GM21528 (cell line): Measurements from ENCODE around the gene CASP2.

Experiments
- ATAC-seq: cut with Tn5 transposase; IDR thresholded peaks from one replicate; pipeline ENCODE4 v1.9.1; 2021; ENCODE audit warnings: mild to moderate bottlenecking, moderate library complexity; ENCODE audit not compliant: unreplicated experiment, low FRiP score

Gene CASP2

DNA sequence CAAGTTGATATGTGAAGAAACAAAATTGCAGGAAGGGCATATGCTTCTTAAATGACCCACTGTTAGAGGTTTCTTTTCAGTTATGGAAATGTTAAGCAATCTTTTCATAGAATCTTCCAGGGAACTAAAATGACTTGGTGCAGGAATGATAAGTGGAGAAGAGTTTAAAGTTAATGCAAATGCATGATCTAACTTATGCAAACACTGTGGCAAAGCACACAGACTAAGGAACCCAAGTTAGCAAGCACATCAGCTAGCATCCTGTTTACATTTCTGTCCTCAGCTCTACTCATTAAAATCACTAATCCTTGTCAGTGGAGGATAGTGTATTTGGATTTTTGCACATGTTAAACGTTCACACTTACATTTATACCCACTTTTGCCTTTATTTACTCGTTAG, 37.1 kb downstream of the CASP2 start:
- peak; percentile 59 for ATAC-seq

DNA sequence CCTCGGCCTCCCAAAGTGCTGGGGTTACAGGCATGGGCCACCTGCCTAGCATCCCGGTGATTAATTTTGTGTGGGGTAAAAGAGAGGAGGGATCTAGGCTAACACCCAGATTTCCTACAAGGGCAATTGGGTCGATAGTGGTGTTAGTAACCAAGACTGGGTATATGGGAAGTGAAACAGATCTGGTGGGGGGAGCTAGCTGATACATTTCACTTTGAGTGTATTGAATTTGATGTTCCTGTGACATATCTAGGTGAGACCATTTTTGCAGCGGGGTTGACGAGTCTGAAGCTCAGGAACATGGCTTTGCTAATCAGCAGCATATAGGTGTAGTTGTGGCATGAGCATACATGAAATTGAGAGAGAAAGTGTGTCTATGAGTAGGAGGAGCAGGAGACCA, 39.8 kb downstream of the CASP2 start:
- ATAC-seq, result no peak

DNA sequence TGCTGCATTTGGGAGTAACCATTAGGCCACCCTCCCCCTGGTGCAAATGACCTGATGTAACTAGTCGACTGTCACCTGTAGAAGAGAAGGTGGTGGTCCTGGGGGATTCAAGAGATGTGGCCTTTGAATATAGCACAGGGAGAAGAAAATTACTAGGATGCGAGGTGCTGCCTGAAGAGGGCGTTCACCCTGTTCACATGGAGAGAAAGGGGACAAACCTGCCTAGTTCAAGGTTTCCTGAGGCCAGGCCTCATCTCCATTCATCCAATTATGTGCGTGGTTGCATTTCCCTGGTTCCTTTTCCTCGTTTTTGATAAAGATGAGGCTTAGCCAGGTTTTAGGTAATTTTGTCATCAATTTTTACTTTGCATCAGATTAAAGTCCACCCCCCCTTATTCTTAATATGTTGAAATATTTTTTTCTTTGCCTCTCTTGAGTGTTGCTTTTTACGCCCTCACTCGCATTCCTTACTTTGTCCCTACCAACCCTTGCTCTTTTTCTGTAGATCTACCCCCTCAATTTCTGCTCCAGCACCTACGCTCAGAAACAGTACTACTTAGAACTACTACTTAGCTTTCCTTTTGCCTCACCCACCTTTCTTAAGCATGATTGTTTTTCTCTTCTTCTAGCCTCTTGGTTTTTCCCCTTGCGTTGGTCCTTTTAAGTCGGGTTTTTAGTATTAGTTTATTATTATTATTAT, 41.5 kb downstream of the CASP2 start:
- ATAC-seq, result no peak

DNA sequence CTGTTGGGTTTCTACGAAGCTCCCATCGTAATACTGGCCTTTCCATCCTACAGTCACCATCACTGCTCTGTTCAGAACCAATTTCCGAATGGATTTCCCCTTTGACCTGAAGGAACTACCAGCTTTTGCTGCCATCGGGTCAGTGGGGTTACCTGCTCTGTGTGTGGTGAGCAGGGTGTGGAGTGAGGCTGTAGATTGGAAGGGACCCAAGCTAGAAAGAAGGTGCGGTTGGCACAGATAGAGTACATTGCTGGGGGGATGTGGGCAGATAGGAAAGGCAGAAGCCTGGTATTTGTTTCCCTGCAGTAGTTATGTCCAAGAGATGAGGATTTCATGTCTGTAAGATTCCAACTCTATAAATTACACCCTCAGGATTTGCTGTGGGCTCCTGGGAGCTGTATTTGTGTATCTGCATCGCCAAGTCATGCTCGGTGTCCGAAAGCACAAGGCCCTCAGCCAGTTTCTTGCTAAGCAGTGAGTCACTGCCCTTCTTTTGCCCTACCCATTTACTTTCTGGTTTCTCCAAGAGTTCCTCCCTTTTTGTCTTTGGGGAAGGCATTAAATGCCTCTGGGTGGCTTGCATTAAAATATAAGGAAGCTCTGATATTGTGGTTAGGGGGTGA, 43.1 kb downstream of the CASP2 start:
- no peak for ATAC-seq

- ATAC-seq, result no peak
Measured at GRCh38 chr7:143334244-143334643, 46.1 kb downstream of the CASP2 start.

- no peak for ATAC-seq
Measured at GRCh38 chr7:143337216-143337615, 49.1 kb downstream of the CASP2 start.

DNA sequence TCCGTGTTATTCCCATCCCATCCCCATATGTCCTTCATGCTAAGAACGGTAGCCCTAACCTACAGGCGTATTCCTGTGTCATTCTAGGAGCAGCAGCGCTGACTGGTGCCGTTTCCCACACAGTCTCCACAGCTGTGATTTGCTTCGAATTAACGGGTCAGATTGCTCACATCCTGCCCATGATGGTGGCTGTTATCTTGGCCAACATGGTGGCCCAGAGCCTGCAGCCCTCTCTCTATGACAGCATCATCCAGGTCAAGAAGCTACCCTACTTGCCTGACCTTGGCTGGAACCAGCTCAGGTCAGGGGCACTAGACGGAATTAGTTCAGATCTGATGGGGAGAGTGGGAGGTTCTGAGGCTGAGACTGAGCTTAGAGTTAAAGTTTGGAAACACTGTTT, 53.7 kb downstream of the CASP2 start:
- no peak for ATAC-seq

- ATAC-seq, result no peak
Measured at GRCh38 chr7:143343596-143343995, 55.4 kb downstream of the CASP2 start.

DNA sequence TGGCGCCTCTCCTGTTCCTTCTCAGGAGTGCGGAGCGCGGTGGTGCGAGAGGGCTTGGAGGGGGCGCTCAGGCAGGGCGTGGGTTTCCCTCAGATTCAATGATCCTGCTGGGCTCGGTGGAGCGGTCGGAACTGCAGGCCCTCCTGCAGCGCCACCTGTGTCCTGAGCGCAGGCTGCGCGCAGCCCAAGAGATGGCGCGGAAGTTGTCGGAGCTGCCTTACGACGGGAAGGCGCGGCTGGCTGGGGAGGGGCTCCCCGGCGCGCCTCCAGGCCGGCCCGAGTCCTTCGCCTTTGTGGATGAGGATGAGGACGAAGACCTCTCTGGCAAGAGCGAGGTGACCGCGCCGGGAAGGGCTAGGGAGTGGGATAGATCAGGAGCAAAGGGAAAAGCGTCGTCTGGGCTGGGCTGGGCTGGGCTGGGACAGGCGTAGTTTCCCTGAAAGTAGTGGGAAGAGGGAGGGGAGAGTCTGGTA, 57.3 kb downstream of the CASP2 start:
- ATAC-seq, result no peak

GRCh38 chr7:143346018-143346417, 57.9 kb downstream of the CASP2 start:
- no peak for ATAC-seq

GRCh38 chr7:143347950-143348349, 59.8 kb downstream of the CASP2 start:
- ATAC-seq, result no peak

GRCh38 chr7:143351060-143351459, 62.9 kb downstream of the CASP2 start:
- ATAC-seq, result no peak

- ATAC-seq, result no peak
Measured at GRCh38 chr7:143351574-143351973, 63.4 kb downstream of the CASP2 start.

DNA sequence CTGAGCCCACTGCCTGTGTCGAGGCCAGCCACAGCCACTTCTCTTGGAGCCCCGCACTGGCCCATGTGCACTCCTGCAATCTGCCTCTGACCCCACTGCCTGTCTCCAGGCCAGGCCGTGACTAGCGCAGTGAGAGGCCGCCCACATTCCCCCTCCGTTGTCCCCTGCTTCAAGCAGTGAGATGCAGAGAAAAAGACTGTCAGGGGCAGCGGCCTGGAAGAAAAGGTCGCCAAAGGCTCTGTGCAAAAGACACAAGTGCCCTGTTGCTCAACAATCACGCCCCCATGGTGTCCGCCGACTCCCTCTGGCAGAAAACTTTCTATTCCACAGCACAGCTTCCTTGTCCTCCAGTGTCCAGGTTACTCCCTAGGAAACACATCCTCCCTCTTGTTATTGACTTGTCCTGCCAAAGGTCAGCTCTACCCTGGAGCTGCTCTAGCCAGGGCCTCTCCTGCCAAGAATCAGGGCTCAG, 64.4 kb downstream of the CASP2 start:
- no peak for ATAC-seq

DNA sequence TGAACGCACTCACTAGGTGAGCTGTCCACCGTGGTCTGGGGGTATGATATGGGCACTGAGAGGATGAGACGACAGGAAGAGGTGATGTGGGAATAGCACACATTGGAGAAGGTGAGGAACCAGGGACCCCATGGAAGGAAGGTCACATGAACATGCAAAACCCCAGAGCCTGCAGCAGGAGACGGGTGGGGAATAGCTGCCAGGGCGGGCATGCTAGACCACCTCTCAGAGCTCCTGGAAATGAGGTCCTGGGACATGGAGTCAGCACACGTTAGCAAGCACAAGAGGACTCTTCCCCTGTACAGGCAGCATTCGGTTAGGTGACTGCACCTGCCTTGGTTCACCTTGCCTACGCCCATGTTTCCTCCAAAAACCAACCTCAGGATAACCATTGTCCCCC, 66.2 kb downstream of the CASP2 start:
- ATAC-seq, result no peak

GRCh38 chr7:143354965-143355364, 66.8 kb downstream of the CASP2 start:
- no peak for ATAC-seq

GRCh38 chr7:143355450-143356385, 67.6 kb downstream of the CASP2 start:
- no peak for ATAC-seq

DNA sequence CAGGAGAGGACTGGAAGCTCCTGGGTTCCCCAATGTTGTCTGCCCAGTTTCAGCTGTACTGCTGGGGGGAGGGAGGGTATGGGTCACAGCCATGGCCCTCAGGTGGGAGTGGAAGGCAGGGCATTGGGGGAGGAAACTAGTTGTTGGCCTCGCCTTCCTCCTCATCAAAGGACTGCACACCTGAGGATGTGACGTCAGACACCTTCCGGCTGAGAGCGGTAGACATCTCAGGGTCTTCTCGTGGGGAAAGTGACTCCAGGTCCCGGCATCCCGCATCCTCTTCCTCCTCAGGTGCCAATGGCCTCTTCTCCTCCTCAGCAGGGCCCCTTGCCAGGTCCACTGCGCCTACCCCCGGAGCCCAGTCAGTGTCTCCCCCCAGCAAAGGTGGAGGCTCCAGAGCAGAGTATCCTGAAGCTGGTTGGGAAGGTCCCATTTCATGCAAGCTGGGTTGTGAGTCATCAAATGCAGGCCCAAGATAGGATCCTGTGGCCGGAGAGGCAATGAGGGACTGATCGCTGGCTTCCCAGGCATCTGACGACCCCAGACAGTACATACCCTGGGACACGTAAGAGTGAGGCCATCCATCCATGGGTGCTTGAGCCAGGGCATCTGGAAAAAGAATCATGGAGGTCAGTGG, 68.4 kb downstream of the CASP2 start:
- ATAC-seq, result no peak
